ENCODE data around the gene TBC1D20.
"Not testable (repeated sequence)": the region's sequence is repeated elsewhere in the genome, so short reads cannot be mapped to it uniquely, and the experiment has no call there.

Gene TBC1D20, protein sequence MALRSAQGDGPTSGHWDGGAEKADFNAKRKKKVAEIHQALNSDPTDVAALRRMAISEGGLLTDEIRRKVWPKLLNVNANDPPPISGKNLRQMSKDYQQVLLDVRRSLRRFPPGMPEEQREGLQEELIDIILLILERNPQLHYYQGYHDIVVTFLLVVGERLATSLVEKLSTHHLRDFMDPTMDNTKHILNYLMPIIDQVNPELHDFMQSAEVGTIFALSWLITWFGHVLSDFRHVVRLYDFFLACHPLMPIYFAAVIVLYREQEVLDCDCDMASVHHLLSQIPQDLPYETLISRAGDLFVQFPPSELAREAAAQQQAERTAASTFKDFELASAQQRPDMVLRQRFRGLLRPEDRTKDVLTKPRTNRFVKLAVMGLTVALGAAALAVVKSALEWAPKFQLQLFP

DNA sequence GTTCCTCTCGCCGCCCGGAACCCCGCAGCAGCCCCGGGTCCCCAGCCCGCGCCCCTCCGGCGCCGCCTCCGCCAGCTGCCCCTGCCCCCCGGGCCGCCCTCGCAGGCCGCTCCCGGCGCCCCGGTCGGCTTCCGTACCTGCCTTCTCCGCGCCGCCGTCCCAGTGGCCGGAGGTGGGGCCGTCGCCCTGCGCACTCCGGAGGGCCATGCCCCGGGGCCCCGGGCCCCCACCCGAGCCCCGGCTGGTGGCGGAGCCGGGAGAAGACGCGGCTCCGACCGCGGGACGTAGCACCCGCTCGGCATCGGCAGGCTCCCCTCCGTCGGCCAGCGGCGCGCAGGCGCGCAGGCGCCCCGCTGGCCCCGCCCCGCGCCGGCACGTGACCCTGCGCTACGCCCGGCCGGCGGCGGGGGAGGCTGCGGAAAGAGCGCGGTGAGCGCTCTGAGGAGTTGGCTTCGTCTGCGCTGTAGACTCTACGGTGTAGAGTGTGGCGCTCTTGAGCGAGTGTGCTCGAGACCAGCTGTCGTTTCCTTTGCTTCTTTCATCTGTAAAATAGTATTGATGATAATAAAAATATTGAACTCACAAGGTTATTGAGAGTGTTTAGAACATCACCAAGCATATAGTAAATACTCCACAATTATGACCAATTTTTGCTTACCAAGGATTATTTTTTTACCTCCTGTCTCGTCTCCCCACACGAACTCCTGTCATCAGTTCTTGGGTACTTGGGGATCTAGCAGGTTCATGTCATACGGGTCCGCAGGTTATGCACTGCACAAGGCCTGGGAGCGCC lies at the start of gene TBC1D20:
Gene TBC1D20, minus strand, starts transcription at position 335 of the 793 bp plus-strand sequence. Its CDS starts 128 bp downstream, at position 207.
- DNase-seq (ENCODE audit: low read depth), result peak; percentile 77

DNA sequence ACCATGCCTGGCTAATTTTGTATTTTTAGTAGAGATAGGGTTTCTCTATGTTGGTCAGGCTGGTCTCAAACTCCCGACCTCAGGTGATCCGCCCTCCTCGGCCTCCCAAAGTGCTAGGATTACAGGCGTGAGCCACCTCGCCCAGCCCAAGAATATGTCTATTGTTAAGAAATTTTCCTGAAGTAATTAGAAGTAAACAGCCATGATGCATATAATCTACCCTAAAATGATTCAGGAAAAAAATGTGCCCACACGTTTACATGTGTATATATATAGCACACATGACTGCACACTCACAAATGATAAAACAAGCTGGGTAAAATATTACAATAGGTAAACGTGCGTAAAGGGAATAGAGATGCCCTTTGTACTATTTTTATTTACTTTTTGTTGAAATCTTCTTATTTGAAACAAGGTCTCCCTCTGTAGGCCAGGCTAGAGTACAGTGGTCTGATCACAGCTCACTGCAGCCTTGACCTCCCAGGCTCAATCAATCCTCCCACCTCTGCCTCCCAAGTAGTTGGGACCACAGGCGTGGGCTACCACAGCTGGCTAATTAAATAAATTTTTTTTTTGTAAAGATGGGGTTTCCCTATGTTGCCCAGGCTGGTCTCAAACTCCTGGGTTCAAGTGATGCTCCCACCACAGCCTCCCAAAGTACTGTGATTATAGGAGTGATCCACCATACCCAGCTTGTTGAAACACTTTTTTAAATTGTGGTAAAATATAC lies 48.2 kb upstream of the TBC1D20 start:
- not testable (repeated sequence) for DNase-seq (ENCODE audit: low read depth)

DNA sequence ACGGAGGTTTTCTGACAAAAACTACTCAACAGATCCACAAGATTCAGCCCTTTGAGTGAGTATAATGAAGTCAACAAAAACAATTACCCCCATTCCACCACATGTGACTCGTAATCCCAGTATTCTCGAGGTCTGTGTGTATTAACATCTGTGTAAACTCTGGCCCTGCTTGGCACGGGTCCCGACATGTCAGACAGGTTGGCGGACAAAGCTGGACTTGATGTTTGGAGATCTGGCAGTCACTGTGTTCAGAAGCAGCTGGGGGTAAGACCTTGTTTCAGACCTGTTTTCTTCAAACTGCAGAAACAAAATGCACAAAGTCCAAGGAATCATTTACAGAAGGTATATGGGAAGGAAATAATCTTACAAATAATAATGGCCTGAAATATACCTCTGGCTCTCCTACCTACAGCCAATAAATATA lies 46.0 kb upstream of the TBC1D20 start:
- DNase-seq (ENCODE audit: low read depth), result not testable (repeated sequence)

DNA sequence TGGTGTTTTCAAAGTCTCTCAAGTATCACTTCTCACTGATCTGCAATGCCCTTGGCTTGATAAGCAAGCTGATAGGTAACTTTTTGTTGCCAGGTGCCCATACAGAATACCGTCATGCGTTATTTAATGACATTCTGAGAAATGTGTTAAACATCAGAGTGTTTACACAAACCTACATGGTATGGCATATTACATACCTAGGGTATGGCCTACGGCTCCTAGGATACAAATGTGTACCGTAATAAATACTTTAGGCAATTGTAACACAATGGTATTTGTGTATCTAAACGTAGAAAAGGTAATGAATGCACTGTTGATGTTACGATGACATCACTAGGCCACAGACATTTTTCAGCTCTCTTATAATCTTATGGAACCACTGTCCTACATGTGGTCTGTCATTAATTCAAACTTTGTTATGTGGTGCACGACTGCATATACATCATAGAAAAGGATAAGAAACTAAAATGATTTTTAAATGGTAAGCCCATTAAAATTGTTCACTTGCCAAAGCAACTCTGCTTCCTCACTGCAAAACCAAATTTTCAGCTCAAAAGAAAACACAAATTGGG lies 45.5 kb upstream of the TBC1D20 start:
- DNase-seq (ENCODE audit: low read depth), result no peak

DNA sequence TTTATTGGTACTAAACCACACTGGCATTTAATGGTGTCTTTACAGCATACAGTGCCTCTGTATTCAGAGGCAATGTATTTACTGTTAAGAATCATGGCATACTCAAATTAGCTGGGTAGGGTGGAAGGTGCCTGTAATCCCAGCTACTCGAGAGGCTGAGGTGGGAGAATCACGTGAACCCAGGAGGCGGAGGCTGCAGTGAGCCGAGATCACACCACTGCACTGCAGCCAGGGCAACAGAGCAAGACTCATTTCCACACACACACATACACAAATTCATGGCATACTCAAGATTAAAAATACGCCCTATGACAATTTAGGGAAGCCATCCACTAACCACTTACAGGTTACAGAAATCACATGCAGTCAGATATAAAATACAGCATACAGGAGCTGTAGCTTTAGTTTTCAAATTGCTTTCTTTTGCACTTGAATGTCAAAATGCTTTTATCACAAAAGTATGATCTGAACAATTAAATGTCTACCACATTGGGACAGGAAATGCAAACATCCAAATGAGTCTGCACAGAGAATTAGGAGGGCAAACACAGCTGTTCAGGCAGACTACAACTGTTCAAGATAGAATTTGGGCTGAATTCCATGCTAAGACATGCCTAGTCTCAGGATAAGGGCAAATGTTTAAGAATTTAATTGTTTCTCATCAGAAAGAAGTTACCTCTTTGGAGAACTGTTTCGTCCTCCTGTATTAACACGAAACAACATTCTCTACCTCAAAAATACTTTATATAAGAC lies 44.8 kb upstream of the TBC1D20 start:
- DNase-seq (ENCODE audit: low read depth), result no peak

DNA sequence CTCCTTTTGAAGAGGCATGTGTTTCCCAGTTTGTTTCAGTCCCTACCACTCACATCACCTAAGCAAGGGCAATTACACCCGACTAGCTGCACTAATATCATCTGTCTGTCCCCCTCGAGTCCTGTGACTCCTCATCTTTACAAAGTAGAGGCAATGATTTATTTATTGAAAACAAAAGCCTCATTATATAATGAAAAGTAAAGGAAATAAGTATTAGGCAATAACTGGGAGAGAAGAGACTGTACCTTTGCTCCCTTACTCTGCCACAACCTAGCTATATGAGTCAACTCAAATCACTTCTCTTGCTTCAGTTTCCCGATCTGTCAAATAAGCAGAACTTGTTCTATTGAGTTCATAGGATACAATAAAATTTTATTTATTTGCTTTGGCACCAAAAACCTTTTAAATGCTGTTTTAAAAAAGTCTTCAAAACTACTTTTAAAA lies 42.3 kb upstream of the TBC1D20 start:
- DNase-seq (ENCODE audit: low read depth), result no peak

DNA sequence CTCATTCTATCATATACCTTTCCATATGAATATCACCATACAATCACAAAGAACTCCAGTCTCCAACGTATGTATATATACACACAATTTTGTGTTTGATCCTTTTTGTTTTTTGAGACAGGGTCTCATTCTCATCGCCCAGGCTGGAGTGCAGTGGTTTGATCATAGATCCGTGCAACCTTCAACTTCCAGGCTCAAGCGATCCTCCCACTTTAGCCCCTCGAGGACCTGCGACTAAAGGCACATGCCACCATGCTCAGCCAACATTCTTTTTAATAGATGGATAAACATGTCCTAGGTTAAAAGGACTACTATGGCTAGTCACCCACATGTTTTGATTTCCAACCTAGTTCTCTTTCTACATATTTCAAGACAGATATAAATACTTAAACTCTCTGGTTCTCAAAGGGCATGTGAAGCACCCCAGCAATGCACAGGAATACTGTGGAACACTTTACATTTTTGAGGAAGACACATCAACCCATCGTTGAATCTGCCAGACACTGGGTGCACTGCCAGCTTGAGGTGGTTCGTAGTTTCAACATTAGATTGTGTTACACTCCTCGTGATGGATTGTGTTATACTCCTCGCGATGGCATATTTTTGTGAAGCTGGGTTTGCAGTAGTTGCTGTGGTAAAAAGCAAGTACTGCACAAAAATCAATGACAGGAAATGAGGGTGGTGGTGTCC lies 40.9 kb upstream of the TBC1D20 start:
- DNase-seq (ENCODE audit: low read depth), result no peak

DNA sequence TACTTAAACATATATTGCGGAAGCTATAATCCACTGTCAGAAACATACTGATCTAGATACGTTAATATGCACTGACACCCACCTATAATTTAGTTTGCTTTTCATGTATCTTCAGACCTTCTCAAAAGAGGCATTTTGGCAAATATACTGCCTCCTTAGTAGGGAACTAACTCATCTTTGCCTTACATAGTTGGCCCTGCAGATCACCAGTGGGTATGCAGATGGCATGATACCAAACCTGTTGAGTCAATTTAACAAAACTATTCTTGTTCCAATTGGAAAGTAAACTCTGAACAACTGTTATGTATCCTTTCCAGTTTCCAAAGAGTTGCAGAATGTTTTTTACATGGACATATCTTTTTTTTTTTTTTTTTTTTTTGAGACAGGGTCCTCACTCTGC lies 35.6 kb upstream of the TBC1D20 start:
- no peak for DNase-seq (ENCODE audit: low read depth)

DNA sequence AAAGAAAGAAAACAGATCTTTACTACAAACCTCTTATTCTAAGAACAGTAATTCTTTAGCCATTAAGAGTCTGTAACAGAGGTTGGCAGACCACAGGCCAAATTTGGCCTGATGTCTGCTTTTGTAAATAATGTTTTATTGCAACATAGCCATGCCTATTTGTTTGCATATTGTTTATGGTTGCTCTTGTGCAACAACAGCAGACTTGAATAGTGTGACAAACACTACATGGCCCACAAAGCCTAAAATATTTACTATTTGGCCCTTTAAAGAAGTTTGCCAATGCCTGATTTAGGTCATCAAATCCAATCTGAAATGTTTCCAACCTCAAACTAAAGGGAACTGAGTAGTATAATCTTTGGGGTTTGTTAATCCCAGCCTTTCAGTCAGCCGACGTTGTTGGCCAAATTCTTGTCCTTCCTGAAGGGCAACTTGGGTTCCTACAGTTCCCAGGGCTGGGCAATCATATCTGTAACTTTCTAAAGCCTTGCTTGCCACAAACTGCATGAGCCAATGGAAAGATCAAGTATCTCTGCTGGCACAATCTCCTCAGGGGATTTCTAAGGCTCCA lies 33.9 kb upstream of the TBC1D20 start:
- DNase-seq (ENCODE audit: low read depth), result no peak

DNA sequence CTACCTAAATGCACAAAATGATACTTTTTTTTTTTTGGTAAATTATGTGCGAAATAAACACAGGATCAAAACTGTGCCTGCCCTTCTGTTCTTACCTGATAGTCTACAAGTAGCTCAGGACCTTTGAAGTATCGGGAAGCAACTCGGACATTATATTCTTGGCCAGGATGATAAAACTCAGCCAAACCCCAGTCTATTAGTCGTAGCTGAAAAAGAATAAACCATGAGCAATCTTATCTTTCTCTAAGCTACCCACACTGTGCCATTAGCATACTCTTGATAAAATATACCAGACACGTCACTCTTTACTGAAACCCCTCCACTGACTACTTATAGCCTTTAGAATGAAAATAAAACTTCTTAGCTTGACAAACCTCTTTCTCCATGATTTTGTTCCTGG lies 29.8 kb upstream of the TBC1D20 start:
- no peak for DNase-seq (ENCODE audit: low read depth)

DNA sequence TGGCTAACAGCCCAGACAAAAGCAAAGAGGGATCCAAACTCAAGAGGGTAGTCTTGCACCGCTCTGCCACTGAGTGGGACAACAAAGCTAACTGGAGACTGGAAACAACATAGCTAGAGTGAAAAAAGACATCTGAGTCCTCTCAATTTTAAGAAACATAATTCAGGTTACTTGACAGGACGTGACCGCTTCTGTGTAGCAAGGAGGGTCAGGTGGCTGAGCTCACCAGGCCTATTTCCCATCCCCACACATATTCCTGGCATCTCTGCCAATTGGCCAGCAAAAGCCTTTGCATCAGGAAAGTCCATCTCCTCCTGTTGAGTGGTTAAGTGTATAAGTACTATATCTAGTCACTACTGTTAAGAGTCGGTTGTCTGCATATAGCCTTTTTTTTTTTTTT lies 25.3 kb upstream of the TBC1D20 start:
- DNase-seq (ENCODE audit: low read depth), result no peak

DNA sequence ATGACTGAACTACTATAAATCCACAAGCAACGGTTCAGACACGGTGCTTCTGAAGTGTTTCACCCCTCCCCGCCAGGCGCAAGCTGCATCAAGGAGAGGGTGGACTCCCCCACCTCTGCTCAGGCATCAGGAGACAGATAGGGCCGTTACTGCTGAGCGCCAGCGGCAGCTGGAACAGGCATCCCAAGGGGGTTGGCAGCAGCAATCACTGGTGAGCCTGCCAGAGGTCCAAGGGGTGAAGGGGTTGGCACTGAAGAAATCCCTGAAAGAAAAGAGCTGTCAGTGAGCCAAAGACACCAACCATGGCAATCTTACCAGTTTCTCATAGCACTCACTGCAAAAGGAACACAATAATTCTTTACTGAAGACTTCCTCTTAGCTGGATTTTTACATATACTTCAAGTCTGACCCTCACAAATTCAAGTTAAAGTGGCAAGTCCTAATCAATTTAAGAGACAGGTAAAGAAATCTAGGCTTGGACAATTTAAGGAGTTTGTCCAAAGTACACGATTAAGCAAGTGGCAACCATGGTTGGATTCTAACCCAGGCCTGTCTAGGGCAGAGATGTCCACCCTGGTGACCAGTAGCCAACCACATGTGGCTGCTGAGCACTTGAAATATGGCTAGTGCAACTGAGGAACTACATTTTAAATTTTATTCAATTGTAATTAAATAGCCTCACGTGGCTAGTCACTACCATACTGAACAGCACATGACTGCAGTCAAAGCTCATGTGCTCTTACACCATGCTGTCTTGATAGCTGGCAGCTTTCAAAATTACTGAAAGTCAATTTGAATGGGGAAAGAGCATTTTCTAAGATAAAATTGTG lies 21.7 kb upstream of the TBC1D20 start:
- no peak for DNase-seq (ENCODE audit: low read depth)

DNA sequence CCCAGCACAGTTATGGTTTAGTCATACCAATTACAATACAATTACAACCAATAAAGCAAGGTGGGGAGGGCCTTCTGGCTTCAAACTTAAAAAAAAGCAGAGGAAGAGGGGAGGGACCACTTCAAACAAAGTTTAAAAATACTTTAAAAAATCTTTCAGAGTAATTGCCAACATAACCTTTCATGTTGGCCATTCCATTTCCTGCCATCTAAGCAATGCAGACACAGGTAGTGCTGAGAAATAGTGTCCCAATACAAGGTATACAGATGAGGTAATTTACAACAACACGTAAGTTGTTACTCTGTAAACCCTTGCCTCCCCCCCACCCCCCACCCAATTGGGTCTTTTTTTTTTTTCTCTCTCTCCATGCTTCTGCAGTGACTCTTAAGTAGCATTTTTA lies 18.8 kb upstream of the TBC1D20 start:
- no peak for DNase-seq (ENCODE audit: low read depth)

DNA sequence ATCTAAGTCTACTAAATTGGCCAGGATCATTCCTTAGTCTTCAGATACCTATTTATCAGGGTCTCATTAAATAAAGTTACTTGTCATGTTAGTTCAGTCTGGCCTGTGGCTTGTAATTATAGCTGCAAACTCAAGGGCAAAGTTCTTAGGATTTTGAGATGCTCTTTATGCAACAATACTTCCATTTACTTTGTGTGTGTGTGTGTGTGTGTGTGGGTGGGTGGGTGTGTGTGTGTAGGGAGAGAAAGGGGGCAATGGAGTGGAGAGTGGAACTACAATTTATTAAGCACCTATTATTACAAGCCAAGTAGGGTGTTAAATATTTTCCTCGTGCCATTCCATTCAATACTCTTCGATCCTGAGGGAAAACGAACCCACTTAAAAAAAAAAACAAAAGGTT lies 17.7 kb upstream of the TBC1D20 start:
- DNase-seq (ENCODE audit: low read depth), result no peak

DNA sequence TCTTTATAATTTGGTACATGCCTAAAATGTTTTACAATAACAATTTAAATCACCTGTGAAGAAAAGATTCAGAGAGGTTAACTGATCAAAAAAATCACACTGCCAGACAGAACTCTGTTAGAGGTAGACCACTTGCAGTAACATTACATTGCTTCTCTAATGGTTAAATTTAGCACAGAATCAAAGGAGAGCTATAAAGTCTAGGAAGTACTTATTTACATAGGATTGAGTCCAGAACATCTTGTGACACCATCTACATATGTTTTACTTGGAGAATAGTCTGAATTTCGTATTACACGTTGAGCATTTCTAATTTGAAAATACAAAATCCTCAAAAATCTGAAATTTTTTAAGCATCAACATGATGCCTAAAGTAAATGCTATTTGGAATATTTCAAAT lies 17.2 kb upstream of the TBC1D20 start:
- DNase-seq (ENCODE audit: low read depth), result no peak

DNA sequence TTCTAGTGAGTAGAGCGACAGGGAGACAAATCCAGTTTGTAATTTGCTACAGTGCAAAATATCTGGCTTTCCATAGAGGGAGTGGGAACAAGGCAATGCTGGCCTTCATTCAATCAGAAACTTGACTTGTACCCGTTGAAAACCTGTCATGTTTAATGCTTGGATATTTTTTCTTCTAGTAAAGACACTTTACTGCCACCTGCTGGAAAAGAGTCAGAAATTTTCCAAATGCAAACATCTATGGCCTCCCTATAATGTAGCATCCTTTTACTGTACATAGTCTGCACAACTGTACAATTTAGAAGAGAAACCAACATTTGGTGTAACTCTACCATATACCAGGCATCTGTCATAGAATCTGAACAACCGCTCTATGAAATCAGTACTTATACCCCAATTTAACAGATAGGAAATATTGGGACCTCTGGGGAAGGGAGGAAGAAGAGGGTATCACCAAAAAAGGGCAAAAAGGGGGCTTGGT lies 16.7 kb upstream of the TBC1D20 start:
- DNase-seq (ENCODE audit: low read depth), result no peak

DNA sequence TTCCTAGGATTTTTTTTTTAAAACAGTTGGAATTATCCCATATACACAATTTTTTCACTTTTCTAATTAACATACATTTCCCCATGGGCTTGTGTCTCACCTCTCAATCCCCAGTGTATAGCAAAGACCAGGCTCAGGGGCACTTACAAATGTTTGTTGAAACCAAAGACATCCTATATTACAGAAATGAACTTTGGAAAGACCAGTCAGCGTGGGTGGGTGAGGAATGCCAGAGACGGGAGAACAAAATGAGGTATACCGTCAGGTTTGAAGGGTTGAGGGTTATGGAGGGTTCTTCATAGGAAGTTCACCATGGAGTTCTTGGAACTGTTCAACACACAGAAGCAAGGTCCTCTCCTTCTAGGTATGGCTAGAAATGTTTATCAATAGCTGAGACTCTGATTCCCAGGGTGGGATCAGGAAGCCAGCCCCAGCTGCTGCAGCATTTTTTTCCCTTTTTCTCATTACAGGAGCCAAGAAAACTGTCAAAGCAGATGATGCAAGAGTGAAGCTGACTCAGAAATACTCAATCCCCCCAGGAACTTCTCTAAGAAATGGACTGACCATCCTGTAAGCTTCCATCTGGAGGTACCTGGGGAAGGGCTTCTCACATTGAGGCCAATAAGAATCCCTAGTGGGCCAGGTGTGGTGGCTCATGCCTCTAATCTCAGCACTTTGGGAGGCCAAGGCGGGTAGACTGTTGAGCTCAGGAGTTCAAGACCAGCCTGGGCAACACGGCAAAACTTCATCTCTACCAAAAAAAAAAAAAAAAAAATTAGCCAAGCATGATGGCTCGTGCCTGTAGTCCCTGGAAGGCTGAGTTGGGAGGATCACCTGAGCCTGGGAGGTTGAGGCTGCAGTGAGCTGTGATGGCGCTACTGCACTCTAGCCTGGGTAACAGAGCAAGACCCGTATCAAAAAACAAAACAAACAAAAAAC lies 15.9 kb upstream of the TBC1D20 start:
- no peak for DNase-seq (ENCODE audit: low read depth)

DNA sequence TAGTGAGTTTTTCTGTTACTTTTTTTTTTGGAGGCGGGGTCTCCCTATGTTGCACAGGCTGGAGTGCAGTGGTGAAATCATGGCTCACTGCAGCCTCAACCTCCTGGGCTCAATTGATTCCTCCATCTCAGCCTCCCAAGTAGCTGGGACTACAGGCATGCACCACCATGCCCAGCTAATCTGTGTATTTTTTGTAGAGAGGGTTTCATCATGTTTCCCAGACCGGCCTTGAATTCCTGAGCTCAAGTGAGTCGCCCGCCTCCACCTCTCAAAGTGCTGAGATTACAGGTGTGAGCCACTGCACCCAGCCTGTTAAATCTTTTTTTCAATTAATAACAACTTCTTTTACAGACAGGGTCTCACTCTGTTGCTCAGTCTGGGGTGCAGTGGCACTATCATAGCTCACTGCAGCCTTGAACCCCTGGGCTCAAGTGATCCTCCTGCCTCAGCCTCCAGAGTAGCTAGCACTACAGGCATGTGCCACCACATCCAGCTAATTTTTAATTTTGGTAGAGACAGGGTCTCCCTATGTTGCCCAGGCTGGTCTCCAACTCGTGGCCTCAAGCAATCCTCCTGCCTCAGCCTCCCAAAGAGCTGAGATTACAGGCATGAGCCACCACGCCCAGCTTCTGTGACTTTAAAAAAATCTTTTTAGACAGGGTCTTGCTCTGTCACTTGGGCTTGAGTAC lies 14.4 kb upstream of the TBC1D20 start:
- DNase-seq (ENCODE audit: low read depth), result not testable (repeated sequence)

Measured in activated T-cell treated with anti-CD3 and anti-CD28 coated beads for 1 hour (primary cell).